H9 (cell line): ENCODE results near the gene ATP6V1B1. TPM values are rescaled to one million over a fixed set of nuclear protein-coding genes. Genes with fewer than 3 reads are reported as not detected.

Experiments
- DNase-seq: peaks from one replicate; pipeline ENCODE4 v3.0.0-alpha.2; 2017
- H2AFZ ChIP-seq: one replicate; pipeline ENCODE4 v1.6.1; 2013; ENCODE audit warnings: mild to moderate bottlenecking, low read length, control low read depth, moderate library complexity
- H2AK5ac ChIP-seq: 2 replicates; pipeline ENCODE4 v1.6.1; 2013; ENCODE audit warnings: low read length, control low read depth, mixed read lengths; ENCODE audit not compliant: insufficient read length
- H2BK120ac ChIP-seq: one replicate; pipeline ENCODE4 v1.6.1; 2013; ENCODE audit warnings: low read depth, mild to moderate bottlenecking, low read length, control low read depth, inconsistent platforms; ENCODE audit not compliant: poor library complexity, severe bottlenecking
- H2BK12ac ChIP-seq: 2 replicates; pipeline ENCODE4 v1.6.1; 2013; ENCODE audit warnings: low read length, control low read depth, mixed read lengths, low read depth; ENCODE audit not compliant: insufficient read length
- H2BK15ac ChIP-seq: 2 replicates; pipeline ENCODE4 v1.6.1; 2013; ENCODE audit warnings: low read depth, low read length, control low read depth
- H2BK20ac ChIP-seq: one replicate; pipeline ENCODE4 v1.6.1; 2013; ENCODE audit warnings: low read depth, mild to moderate bottlenecking, low read length, control low read depth, inconsistent platforms; ENCODE audit not compliant: poor library complexity, severe bottlenecking
- H2BK5ac ChIP-seq: 2 replicates; pipeline ENCODE4 v1.6.1; 2013; ENCODE audit warnings: low read length, control low read depth, mixed read lengths; ENCODE audit not compliant: insufficient read length
- H3K14ac ChIP-seq: 2 replicates; pipeline ENCODE4 v1.6.1; 2013; ENCODE audit warnings: low read length, control low read depth; ENCODE audit not compliant: insufficient read depth
- H3K18ac ChIP-seq: 2 replicates; pipeline ENCODE4 v1.6.1; 2013; ENCODE audit warnings: low read depth, mild to moderate bottlenecking, mixed read lengths, low read length, control low read depth; ENCODE audit not compliant: insufficient read length
- H3K23ac ChIP-seq: 2 replicates; pipeline ENCODE4 v1.6.1; 2013; ENCODE audit warnings: low read length, control low read depth, mixed read lengths, low read depth; ENCODE audit not compliant: insufficient read length
- H3K23me2 ChIP-seq: 2 replicates; pipeline ENCODE4 v1.6.1; 2013; ENCODE audit warnings: low read depth, mild to moderate bottlenecking, mixed read lengths, low read length, control low read depth; ENCODE audit not compliant: insufficient read length, poor library complexity, severe bottlenecking
- H3K27ac ChIP-seq: 2 replicates; pipeline ENCODE4 v1.5.1; 2013; ENCODE audit warnings: low read length, control low read depth, mixed read lengths, low read depth; ENCODE audit not compliant: insufficient read length
- H3K27me3 ChIP-seq: 2 replicates; pipeline ENCODE4 v1.6.1; 2013; ENCODE audit warnings: low read length, control low read depth, inconsistent platforms; ENCODE audit not compliant: insufficient read depth
- H3K4ac ChIP-seq: 2 replicates; pipeline ENCODE4 v1.6.1; 2013; ENCODE audit warnings: low read depth, mild to moderate bottlenecking, control low read depth, inconsistent platforms, low read length, moderate library complexity
- H3K4me1 ChIP-seq: 2 replicates; pipeline ENCODE4 v1.6.1; 2013; ENCODE audit warnings: low read length, control low read depth, inconsistent platforms; ENCODE audit not compliant: insufficient read depth
- H3K4me2 ChIP-seq: 2 replicates; pipeline ENCODE4 v1.6.1; 2013; ENCODE audit warnings: low read length, control low read depth, mixed read lengths; ENCODE audit not compliant: insufficient read length, insufficient read depth
- H3K56ac ChIP-seq: 2 replicates; pipeline ENCODE4 v1.6.1; 2013; ENCODE audit warnings: low read depth, mild to moderate bottlenecking, mixed read lengths, low read length, control low read depth; ENCODE audit not compliant: insufficient read length
- H3K79me1 ChIP-seq: 2 replicates; pipeline ENCODE4 v1.6.1; 2013; ENCODE audit warnings: low read depth, mild to moderate bottlenecking, moderate library complexity, low read length, control low read depth, inconsistent platforms; ENCODE audit not compliant: insufficient read depth, poor library complexity, severe bottlenecking
- H3K79me2 ChIP-seq: 2 replicates; pipeline ENCODE4 v1.6.1; 2013; ENCODE audit warnings: low read length, control low read depth, inconsistent platforms; ENCODE audit not compliant: insufficient read depth
- H3K9ac ChIP-seq: 2 replicates; pipeline ENCODE4 v1.6.1; 2013; ENCODE audit warnings: low read length, control low read depth, mixed read lengths; ENCODE audit not compliant: insufficient read length; ENCODE audit errors: extremely low read depth
- H3K9me3 ChIP-seq: one replicate; pipeline ENCODE4 v1.6.1; 2013; ENCODE audit warnings: low read depth, low read length, inconsistent platforms; ENCODE audit not compliant: control insufficient read depth
- H3T11ph ChIP-seq: one replicate; pipeline ENCODE4 v1.6.1; 2013; ENCODE audit warnings: mild to moderate bottlenecking, low read length, control low read depth, inconsistent platforms
- H4K20me1 ChIP-seq: one replicate; pipeline ENCODE4 v1.6.1; 2013; ENCODE audit not compliant: control insufficient read depth, insufficient read length, insufficient read depth
- H4K5ac ChIP-seq: 2 replicates; pipeline ENCODE4 v1.6.1; 2013; ENCODE audit warnings: low read depth, mild to moderate bottlenecking, mixed read lengths, low read length, control low read depth; ENCODE audit not compliant: insufficient read length
- H4K8ac ChIP-seq: replicated peaks from 2 replicates; pipeline ENCODE4 v1.6.1; 2013; ENCODE audit warnings: low read length, control low read depth, mixed read lengths, low read depth; ENCODE audit not compliant: insufficient read length
- H4K91ac ChIP-seq: 2 replicates; pipeline ENCODE4 v1.6.1; 2013; ENCODE audit warnings: low read depth, mild to moderate bottlenecking, moderate library complexity, mixed read lengths, low read length, control low read depth; ENCODE audit not compliant: insufficient read length
- H3K27ac Mint-ChIP-seq, 3 experiments: 2 replicates in 2 of 3; 3 replicates in 1 of 3; pipeline ENCODE4 v1.8.0; 2020 to 2021; ENCODE audit warnings: mixed read lengths in 3 of 3, mild to moderate bottlenecking in 1 of 3, moderate library complexity in 1 of 3
- H3K27me3 Mint-ChIP-seq: 2 replicates; pipeline ENCODE4 v1.8.0; 2021; ENCODE audit warnings: low read depth, mild to moderate bottlenecking, moderate library complexity, mixed read lengths
- H3K36me3 Mint-ChIP-seq, 3 experiments: 2 replicates in 2 of 3; 3 replicates in 1 of 3; pipeline ENCODE4 v1.8.0; 2020 to 2021; ENCODE audit warnings: low read depth in 3 of 3, mixed read lengths in 3 of 3; ENCODE audit not compliant: insufficient read depth in 1 of 3
- H3K4me1 Mint-ChIP-seq, 2 experiments: 2 replicates each; pipeline ENCODE4 v1.8.0; 2020; ENCODE audit warnings: mixed read lengths in 2 of 2
- H3K4me3 Mint-ChIP-seq, 2 experiments: 2 replicates in 1 of 2; 3 replicates in 1 of 2; pipeline ENCODE4 v1.8.0; 2020 to 2021; ENCODE audit warnings: mild to moderate bottlenecking in 2 of 2, mixed read lengths in 2 of 2, moderate library complexity in 1 of 2
- H3K9me3 Mint-ChIP-seq, 2 experiments: 2 replicates in 1 of 2; 3 replicates in 1 of 2; pipeline ENCODE4 v1.8.0; 2020; ENCODE audit warnings: mild to moderate bottlenecking in 2 of 2, mixed read lengths in 2 of 2, moderate library complexity in 1 of 2
- WGBS: extraction: QIAGEN DNeasy Blood & Tissue Kit; methylation state at CpG from one replicate; pipeline ENCODE4 v1.1.7; 2013; ENCODE audit warnings: missing lambda C conversion rate, low lambda C conversion rate, mixed read lengths; ENCODE audit not compliant: insufficient read length; ENCODE audit errors: extremely low coverage; 5-methylcytosine and 5-hydroxymethylcytosine counted together
- total RNA-seq: library from RNA; stranded (reverse); gene quantifications from 2 replicates; pipeline ENCODE4 v1.2.1, GENCODE V29; 2021
- TF ChIP-seq, protein P1 (sequence below): fragments of 200-600 bp; sonication (generic); conservative IDR thresholded peaks from 3 replicates; pipeline ENCODE4 v1.8.0; 2021; ENCODE audit warnings: antibody characterized with exemption, mild to moderate bottlenecking

The ATP6V1B1 gene
- total RNA-seq, 1 experiment from 2014 or later, result not detected

DNA sequence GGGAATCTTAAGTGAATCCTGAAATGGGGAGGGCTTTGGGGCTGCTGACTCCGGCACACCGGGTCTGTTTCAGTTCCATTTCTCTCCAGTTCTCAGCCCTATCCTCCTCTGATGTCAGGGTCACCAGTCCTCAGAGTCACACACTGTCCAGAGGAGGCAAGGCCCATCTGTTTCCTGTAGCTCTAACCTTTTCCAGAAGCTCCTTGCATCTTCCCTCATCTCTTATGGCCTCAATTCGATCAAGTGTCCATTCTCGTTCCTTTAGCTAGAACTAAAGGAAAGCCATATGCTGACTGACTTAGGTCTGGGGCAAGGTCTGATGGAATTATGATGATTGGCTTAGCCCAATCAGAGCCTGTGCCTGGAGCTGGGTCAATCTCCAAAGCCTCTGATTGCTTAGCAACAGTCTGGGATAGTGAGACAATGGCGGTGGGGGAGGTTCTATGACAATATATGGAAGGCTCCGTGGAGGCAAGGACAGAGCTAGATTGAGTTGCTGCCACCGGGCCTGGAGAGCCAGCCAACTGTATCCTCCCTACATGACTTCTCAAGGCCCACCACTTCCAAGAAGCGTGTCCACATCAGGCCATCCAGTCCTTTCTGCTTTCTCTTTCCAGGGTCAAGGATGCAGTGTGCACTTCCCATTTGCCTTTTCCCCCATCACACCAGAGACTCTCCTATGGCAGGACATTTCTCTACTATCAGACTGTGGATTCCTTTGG is 48.0 kb downstream of the ATP6V1B1 start:
- Histone ChIP-seq H3K56ac (no peak overlapping the region), H2BK20ac (no peak overlapping the region), H3K4me1 (no peaks in the 10 kb centered on the region), H3K9ac (no peak overlapping the region), H3K23ac (no peak overlapping the region), H2BK5ac (no peak overlapping the region), H3K4ac (no peak overlapping the region), H3K18ac (no peak overlapping the region), H2AFZ (no peak overlapping the region), H4K5ac (no peak overlapping the region), H4K8ac (no peak overlapping the region), H3K14ac (no peak overlapping the region), H2BK120ac (no peak overlapping the region), H2BK15ac (no peak overlapping the region), H3K27me3 (no peaks in the 10 kb centered on the region; the same call in 1 of the 2 replicates), H3K9me3 (no peaks in the 10 kb centered on the region), H3T11ph (no peak overlapping the region), H2AK5ac (no peak overlapping the region), H3K27ac (no peak overlapping the region), H3K79me2 (no peaks in the 10 kb centered on the region), H3K79me1 (no peaks in the 10 kb centered on the region), H4K20me1 (no peaks in the 10 kb centered on the region), H3K4me2 (no peak overlapping the region), H2BK12ac (no peak overlapping the region), H3K23me2 (peaks cover 5% of the 10 kb centered on the region), H4K91ac (no peak overlapping the region)
- peak; percentile 14 for DNase-seq
- Mint-ChIP-seq H3K27ac (no peak overlapping the region), H3K9me3 (no peaks in the 10 kb centered on the region), H3K4me1 (peaks cover 5% of the 10 kb centered on the region in 2 experiments), H3K4me3 (no peak overlapping the region), H3K36me3 (peaks cover 1 to 23% (median 17%) of the 10 kb centered on the region in 3 experiments; a peak in 4 of 7 replicates), H3K27me3 (peaks cover 26% of the 10 kb centered on the region)
- TF ChIP-seq, protein P1, sequence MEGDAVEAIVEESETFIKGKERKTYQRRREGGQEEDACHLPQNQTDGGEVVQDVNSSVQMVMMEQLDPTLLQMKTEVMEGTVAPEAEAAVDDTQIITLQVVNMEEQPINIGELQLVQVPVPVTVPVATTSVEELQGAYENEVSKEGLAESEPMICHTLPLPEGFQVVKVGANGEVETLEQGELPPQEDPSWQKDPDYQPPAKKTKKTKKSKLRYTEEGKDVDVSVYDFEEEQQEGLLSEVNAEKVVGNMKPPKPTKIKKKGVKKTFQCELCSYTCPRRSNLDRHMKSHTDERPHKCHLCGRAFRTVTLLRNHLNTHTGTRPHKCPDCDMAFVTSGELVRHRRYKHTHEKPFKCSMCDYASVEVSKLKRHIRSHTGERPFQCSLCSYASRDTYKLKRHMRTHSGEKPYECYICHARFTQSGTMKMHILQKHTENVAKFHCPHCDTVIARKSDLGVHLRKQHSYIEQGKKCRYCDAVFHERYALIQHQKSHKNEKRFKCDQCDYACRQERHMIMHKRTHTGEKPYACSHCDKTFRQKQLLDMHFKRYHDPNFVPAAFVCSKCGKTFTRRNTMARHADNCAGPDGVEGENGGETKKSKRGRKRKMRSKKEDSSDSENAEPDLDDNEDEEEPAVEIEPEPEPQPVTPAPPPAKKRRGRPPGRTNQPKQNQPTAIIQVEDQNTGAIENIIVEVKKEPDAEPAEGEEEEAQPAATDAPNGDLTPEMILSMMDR, result no peak
- no CpG with 5 or more reads among the region's 8 CpGs for WGBS
